ENCODE data around the gene TTC21A. TPM values are rescaled to one million over a fixed set of nuclear protein-coding genes. Genes with fewer than 3 reads are reported as not detected.

Gene TTC21A
- total RNA-seq, 1 experiment from 2014 or later = 7.7 TPM

DNA sequence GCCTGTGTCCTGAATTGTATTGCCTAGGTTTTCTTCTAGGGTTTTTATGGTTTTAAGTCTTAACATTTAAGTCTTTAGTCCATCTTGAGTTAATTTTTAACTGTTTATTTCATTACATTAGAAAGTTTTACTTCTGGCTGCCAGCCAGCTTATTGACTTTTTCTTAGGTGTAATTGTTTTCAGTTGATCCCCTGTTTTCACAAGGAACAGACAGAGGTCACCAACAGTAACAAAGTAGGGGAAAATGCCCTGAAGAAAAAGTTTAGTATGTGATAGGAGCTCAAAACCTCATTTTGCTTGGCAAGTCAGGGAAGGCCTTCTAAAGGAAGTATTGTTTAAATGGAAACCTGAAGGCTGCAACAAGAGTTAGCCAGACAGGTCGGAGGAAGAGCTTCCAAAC, 45.3 kb upstream of the TTC21A start:
- Histone ChIP-seq H3K27ac (ENCODE audit: low read length) (no peak overlapping the region), H3K27me3 (ENCODE audit: control insufficient read depth, insufficient read depth, low read length) (no peaks in the 10 kb centered on the region), H3K4me3 (ENCODE audit: low read depth in 2 of 2, low read length in 2 of 2) (no peak overlapping the region), H3K4me1 (ENCODE audit: control insufficient read depth, insufficient read depth, low read length) (peaks cover 2% of the 10 kb centered on the region; the same call in 1 of the 2 replicates), H3K9me3 (ENCODE audit: control insufficient read depth, insufficient read depth, low read depth, low read length) (no peaks in the 10 kb centered on the region; the same call in 1 of the 2 replicates), H3K36me3 (ENCODE audit: control insufficient read depth, insufficient read depth, low read length) (no peaks in the 10 kb centered on the region)
- DNase-seq (ENCODE audit: low read depth, low spot score) (no peak), ATAC-seq (no peak)
- POLR2A ChIA-PET = no interaction called here
- in situ Hi-C loops (cut with HindIII; ENCODE audit: low pct_unique_long_range_greater_than_20kb, low sequenced_read_pairs) (no loop called here), intact Hi-C loops (cut with micrococcal nuclease; ENCODE audit: unreplicated experiment) (no loop called here)
- TF ChIP-seq, protein P1, sequence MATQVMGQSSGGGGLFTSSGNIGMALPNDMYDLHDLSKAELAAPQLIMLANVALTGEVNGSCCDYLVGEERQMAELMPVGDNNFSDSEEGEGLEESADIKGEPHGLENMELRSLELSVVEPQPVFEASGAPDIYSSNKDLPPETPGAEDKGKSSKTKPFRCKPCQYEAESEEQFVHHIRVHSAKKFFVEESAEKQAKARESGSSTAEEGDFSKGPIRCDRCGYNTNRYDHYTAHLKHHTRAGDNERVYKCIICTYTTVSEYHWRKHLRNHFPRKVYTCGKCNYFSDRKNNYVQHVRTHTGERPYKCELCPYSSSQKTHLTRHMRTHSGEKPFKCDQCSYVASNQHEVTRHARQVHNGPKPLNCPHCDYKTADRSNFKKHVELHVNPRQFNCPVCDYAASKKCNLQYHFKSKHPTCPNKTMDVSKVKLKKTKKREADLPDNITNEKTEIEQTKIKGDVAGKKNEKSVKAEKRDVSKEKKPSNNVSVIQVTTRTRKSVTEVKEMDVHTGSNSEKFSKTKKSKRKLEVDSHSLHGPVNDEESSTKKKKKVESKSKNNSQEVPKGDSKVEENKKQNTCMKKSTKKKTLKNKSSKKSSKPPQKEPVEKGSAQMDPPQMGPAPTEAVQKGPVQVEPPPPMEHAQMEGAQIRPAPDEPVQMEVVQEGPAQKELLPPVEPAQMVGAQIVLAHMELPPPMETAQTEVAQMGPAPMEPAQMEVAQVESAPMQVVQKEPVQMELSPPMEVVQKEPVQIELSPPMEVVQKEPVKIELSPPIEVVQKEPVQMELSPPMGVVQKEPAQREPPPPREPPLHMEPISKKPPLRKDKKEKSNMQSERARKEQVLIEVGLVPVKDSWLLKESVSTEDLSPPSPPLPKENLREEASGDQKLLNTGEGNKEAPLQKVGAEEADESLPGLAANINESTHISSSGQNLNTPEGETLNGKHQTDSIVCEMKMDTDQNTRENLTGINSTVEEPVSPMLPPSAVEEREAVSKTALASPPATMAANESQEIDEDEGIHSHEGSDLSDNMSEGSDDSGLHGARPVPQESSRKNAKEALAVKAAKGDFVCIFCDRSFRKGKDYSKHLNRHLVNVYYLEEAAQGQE (IDR thresholded peaks at IDR 0.05; ENCODE audit: insufficient read depth in 1 of 2, low read depth in 2 of 2, low read length in 1 of 2) = no peak
- TF ChIP-seq POLR2AphosphoS5 (IDR thresholded peaks at IDR 0.05; ENCODE audit: low read depth, low read length) = no peak
- TF ChIP-seq, protein P2, sequence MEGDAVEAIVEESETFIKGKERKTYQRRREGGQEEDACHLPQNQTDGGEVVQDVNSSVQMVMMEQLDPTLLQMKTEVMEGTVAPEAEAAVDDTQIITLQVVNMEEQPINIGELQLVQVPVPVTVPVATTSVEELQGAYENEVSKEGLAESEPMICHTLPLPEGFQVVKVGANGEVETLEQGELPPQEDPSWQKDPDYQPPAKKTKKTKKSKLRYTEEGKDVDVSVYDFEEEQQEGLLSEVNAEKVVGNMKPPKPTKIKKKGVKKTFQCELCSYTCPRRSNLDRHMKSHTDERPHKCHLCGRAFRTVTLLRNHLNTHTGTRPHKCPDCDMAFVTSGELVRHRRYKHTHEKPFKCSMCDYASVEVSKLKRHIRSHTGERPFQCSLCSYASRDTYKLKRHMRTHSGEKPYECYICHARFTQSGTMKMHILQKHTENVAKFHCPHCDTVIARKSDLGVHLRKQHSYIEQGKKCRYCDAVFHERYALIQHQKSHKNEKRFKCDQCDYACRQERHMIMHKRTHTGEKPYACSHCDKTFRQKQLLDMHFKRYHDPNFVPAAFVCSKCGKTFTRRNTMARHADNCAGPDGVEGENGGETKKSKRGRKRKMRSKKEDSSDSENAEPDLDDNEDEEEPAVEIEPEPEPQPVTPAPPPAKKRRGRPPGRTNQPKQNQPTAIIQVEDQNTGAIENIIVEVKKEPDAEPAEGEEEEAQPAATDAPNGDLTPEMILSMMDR (IDR thresholded peaks at IDR 0.05) = no peak
- TF ChIP-seq SIN3A (IDR thresholded peaks at IDR 0.05; ENCODE audit: borderline replicate concordance, insufficient read depth, low read depth, low read length) = no peak
- TF ChIP-seq TCF7L2 (IDR thresholded peaks at IDR 0.05; ENCODE audit: low read depth, low read length) = no peak
- CTCF ChIA-PET = no interaction called here
- no TSS peak for BruUV-seq (replicated peaks)

DNA sequence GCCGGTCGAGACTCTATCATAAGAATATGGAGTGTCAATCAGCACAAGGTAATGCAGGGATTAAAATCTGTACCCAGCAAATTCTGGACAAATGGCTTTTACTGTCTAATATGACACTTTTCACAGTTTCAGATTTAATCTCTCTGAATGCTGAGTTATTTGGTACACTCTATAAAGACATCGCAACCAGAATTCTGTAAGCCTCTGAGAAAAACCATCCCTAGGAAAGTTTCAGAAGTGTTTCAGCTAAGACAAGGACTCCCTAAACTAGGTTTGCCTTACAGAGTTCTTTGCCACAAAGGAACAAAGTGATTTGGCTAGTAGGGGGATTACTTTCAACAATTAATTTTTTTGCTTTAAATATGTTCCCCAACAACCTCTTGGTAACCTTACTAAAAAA, 44.3 kb upstream of the TTC21A start:
- ChIA-PET CTCF (no interaction called here), POLR2A (no interaction called here)
- H3K4me1 ChIP-seq (ENCODE audit: control insufficient read depth, insufficient read depth, low read length) = peaks cover 2% of the 10 kb centered on the region; the same call in 1 of the 2 replicates
- DNase-seq (ENCODE audit: low read depth, low spot score) (no peak), ATAC-seq (no peak)
- no peak overlapping the region for H3K27ac ChIP-seq (ENCODE audit: low read length)
- BruUV-seq (replicated peaks) = no TSS peak
- no peaks in the 10 kb centered on the region for H3K36me3 ChIP-seq (ENCODE audit: control insufficient read depth, insufficient read depth, low read length)
- no peak for TF ChIP-seq POLR2AphosphoS5 (IDR thresholded peaks at IDR 0.05; ENCODE audit: low read depth, low read length)
- TF ChIP-seq, protein P1 (IDR thresholded peaks at IDR 0.05; ENCODE audit: insufficient read depth in 1 of 2, low read depth in 2 of 2, low read length in 1 of 2) = no peak
- TF ChIP-seq SIN3A (IDR thresholded peaks at IDR 0.05; ENCODE audit: borderline replicate concordance, insufficient read depth, low read depth, low read length) = no peak
- TF ChIP-seq TCF7L2 (IDR thresholded peaks at IDR 0.05; ENCODE audit: low read depth, low read length) = no peak
- TF ChIP-seq, protein P2 (IDR thresholded peaks at IDR 0.05) = no peak
- intact Hi-C loops (cut with micrococcal nuclease; ENCODE audit: unreplicated experiment) (no loop called here), in situ Hi-C loops (cut with HindIII; ENCODE audit: low pct_unique_long_range_greater_than_20kb, low sequenced_read_pairs) (no loop called here)
- no peaks in the 10 kb centered on the region for H3K27me3 ChIP-seq (ENCODE audit: control insufficient read depth, insufficient read depth, low read length)
- H3K4me3 ChIP-seq (ENCODE audit: low read depth in 2 of 2, low read length in 2 of 2) = no peak overlapping the region
- H3K9me3 ChIP-seq (ENCODE audit: control insufficient read depth, insufficient read depth, low read depth, low read length) = no peaks in the 10 kb centered on the region; the same call in 1 of the 2 replicates

All from Panc1 (cell line).